GM18517 (cell line): ENCODE measurements around the gene SLAMF1.
"Not testable (repeated sequence)": the region's sequence is repeated elsewhere in the genome, so short reads cannot be mapped to it uniquely, and the experiment has no call there.

Source experiments
- ATAC-seq: cut with Tn5 transposase; IDR thresholded peaks from one replicate; pipeline ENCODE4 v1.9.1; 2021; ENCODE audit warnings: mild to moderate bottlenecking, moderate library complexity; ENCODE audit not compliant: unreplicated experiment

Gene SLAMF1

DNA sequence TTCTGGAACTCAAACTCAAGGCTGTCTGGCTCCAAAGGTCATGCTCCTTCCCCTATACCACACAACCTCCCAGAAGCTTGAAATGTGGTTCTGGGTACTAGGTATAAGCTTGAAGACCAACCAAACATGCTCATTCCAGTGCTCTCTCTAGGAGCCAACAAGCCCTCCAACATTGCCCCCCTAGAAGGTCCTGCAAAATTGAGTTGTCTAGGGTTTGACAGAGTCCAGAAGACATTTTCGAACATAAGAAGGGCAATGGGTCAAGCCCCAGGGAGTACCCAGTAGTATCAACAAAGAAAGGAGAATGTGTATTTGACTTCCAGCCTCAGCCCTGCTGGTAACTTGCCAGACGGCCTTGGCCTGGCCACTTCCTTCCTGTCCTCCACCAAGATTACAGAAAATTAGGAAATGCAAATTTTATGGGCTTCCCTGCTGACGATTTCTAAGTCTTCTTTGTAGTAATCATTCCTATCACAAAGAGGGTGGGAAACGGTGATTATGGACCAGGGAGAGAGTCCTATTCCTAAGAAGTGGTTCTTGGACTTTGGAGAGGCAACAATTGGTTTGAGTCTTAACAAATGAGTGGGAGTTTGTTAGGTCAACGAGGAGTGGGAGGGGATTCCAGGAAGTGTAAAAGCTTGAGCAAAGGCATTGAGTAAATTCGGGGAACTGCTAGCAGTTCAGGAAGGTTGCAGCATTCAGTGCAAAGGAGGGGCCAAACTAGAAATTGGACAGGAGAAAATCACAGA lies 18.7 kb upstream of the SLAMF1 start:
- no peak for ATAC-seq

- ATAC-seq, result peak; percentile 58
Observed at GRCh38 chr1:160664573-160665051, 17.8 kb upstream of the SLAMF1 start.

GRCh38 chr1:160662910-160663309 lies 16.1 kb upstream of the SLAMF1 start:
- no peak for ATAC-seq

DNA sequence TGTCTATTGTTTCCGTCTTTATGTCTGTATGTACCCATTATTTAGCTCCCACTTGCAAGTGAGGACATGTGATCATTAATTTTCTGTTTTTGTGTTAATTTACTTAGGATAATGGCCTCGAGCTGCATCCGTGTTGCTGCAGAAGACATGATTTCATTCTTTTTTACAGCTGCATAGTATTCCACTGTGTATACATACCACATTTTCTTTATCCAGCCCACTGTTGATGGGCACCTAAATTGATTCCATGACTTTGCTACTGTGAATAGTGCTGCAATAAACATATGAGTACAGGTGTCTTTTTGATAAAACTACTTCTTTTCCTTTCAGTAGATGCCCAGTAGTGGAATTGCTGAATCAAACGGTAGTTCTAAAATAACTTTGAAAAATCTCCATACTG lies 12.7 kb upstream of the SLAMF1 start:
- no peak for ATAC-seq

DNA sequence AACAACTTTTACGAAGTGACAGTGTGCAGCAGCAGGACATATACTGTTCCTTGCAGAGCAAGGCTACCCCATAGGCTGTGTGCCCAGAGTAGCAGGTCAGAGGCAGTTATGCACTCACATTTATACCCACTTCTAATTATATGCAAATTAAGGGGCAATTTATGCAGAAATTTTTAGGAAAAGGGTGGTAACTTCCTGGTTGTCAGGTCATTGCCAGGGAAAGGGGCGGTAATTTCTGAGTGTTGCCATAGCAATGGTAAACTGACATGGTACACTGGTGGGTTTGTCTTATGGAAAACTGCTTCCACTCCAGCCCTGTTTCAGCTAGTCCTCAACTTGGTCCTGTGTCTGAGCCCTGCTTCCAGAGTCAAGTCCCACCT lies 12.0 kb upstream of the SLAMF1 start:
- no peak for ATAC-seq

DNA sequence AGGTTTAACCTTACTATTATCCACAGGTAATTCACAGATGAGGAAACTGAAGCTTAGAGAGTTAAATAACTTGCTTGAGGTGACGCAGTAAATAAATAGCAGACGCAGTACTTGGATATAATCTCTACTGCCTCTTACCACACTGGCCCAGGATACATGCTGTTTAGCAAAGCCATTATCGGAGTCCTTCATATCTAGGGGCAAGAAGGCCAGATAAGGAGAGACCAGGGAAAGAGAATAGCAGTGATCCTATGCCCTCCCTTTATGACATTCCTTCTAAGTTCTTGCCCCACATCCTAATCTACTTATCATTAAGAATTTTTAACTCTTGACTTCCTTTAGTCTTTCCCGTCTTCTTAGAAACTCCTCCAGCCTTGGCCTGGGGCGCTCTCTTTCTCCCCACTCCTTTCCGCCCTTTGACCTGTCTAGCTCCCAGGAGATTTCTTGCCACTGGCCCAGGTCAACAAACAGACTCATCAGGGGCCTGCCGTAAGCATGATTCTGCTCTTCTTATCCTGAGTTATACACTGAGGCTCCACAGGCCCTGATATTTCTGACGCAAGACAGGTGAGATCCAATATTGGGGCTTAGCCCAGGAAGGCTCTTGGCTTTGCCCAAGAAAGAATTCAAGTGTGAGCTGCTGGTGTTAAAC lies 11.4 kb upstream of the SLAMF1 start:
- ATAC-seq, result no peak

- ATAC-seq, result no peak
Observed at GRCh38 chr1:160657250-160657781, 10.5 kb upstream of the SLAMF1 start.

- no peak for ATAC-seq
Observed at GRCh38 chr1:160656737-160657136, 9.9 kb upstream of the SLAMF1 start.

DNA sequence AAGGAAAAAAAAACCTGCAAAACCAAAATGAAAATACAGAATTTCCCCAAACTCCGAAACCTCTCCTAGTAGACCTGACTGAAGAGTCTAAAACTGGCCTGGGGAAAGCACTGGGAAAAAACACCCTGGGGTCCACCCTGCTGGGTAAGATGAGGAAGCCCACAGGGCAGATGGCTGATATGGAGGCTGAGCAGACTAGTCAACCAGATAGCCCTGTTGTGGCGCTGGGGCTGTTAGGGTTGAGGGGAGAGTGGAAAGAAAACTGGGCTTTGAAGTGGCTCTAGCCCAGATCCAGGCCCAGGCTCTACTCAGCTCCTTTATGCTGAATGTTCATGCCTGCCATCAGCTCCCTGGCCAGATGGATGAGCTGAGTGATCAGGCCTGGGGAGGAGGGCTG lies 6.8 kb upstream of the SLAMF1 start:
- no peak for ATAC-seq

DNA sequence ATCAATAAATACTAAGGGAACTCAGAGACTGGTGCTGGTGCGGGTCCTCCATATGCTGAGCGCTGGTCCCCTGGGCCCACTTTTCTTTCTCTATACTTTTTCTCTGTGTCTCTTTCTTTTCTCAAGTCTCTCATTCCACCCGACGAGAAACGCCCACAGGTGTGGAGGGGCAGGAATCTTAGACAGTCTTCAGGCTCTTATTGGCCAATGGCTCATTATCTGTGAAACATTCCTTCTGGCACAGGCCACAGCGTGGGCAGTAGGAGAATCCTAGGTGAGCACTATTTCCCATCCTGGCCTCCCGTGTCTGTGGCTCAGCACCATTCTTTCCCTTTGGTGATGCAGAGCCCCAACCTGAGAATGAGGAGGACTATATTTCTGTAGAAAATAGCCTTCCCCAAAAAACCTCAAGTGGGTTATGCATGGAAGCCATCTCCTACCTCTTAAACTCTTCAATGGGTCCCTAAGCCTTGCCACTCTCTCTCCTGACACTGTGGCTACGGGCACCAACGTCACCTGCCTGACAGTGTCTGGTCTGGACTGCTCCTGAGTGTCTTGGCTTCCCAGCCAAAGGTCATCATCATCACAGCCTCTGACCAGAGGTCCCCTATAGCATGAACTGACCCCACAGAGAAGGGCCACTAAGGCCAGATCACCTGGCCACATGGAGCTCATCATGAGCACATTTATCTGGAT lies 6.2 kb upstream of the SLAMF1 start:
- no peak for ATAC-seq

GRCh38 chr1:160652065-160652641 lies 5.3 kb upstream of the SLAMF1 start:
- ATAC-seq, result not testable (repeated sequence)

DNA sequence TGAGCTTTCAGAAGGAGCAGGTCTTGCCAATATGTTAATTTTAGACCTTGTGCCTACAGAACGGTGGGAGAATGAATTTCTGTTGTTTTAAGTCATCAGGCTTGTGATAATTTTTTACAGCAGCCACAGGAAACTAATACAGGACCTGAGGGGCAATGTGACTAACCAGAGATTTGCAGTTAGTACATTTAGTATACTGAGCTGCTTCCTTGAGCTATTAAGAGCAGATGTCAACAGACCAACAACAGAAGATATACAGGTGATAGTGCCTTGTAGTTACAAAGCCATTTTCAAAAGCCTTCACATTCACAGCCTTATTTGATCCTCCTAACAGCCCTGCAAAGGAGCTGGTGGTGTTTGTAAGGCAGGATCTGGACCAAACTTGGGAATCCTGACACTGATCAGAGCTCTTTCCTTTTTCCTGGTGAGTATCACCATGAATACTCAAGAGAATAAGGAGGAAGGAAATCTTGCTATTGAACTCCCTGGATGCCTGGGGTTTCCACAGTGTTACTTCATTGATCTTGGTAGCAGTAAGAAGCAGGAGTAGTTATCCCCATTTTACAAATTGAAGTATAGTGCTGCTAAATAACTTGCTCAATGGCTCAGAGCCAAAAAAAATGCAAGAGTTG lies 4.7 kb upstream of the SLAMF1 start:
- no peak for ATAC-seq

DNA sequence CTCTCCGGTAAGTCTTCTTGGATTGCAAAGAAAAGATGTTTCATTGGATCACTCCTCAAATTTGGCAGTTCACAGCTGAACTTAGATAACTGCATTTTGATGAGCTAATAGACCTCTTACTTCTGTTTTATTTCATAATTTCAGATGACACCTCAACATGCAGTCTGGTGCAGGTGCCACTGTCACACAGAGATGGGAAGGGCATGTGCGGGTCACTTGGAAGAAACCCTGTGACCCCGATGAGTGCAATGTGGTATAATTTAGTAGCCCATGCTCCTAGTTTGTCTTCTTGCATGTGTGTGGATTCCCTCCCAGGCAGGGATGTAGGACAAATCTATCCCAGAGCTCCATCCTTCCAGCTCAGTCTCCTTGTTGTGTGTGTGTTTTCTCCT lies 481 bp upstream of the SLAMF1 start:
- ATAC-seq, result peak; percentile 21

DNA sequence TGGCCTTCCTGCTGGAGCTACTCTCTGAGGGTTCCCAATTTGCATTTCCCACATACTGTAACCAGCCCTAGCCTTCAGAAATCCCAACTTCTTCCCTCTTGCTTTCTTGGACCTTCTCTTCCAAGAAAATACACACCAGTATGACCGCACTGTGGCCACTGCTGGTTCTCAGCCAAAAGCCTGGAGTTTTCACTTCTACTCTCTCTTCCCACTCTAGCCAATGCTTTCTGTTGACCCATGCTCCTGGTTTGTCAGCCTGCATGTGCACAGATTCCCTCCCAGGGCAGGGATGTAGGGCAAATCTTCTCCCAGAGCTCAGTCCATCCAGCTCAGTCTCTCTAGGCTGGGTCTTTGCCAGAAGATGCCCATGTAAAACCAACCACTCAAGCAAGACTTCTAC lies 664 bp downstream of the SLAMF1 start:
- ATAC-seq, result no peak

DNA sequence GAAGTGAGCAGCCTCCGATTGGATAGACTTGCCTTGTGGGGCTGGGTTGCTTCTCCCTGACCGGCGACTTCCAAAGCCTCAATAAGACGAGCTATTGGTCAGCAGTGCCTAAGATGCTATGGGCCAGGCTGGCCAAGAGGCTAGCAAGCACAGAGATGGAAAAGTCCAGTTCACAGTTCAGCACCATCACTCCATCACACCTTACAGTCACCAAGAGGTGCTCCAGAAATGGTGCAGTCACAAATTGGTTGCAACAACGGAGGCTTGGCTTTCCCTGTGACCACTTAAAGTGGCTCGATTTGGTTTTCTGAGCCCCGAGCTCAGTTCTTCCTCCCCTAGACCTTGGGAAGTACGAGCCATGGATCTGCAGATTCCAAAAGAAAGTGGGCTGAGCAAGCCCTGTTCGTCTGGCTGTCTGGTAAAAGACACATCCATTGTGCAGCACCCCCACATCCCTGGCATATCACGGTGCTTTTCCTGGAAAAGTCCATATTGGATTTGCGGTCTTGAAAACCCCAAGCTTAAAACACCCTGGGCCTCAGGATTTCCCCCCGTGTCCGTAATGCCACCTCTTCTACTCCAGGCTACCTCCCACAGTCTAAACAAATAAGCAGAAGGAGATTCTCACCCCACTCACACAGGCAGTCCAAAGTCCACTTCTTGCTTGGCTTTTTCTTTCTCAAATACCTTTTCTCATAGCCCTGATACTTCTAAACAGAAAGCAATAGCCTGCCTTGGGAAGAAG lies 1.3 kb downstream of the SLAMF1 start:
- ATAC-seq, result no peak

DNA sequence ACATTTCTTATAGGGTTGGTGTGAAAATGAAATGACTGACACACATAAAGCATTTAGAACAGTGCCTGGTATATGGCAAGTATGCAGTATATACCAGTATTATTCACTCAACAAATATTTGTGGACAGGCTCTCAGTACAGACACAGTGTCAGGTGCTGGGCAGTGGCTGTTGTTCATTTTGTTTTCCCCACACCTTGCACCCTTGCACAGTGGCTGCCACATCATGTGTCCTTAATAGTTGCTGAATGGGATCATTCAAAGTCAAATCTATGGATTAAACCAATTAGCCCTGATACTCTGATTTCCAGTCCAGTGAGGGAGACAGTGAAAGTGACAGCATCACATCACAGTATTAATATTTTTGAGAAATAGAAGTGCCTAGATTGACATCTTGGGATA lies 2.4 kb downstream of the SLAMF1 start:
- ATAC-seq, result no peak

DNA sequence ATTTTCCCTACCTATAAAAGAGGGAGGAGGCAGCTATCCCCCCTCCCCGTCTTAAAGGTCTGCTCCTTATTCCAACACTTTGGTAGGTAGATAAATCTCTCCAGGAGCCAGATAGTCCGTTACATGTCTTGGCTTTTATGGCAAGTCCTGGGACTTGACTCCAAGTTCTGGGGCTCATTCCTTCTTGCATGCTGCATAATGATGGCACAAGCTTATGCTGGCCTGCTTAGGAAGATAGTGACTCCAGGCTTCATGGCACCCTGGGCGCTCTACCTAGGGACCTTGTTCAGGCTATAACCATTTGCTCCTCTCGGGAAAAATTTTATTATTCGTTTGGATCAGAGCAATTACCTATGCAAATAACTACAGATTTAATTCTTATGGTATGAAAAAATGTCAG lies 3.7 kb downstream of the SLAMF1 start:
- ATAC-seq, result no peak

- ATAC-seq, result no peak
Observed at GRCh38 chr1:160642281-160642644, 4.6 kb downstream of the SLAMF1 start.

GRCh38 chr1:160641323-160642280 lies 5.2 kb downstream of the SLAMF1 start:
- no peak for ATAC-seq
